K562 (cell line): ENCODE measurements around the gene CEND1. TPM values are rescaled to one million over a fixed set of nuclear protein-coding genes. Genes with fewer than 3 reads are reported as not detected.

ENCODE experiments used
- CTCF ChIP-seq, 3 experiments: IDR thresholded peaks in 2 of 3; conservative IDR thresholded peaks in 1 of 3; 2 replicates each; pipeline ENCODE4 v1.5.1; 2011 to 2012; ENCODE audit warnings: low read length in 3 of 3, mild to moderate bottlenecking in 3 of 3, control low read depth in 2 of 3, improper control_type of control experiment in 1 of 3, inconsistent platforms in 1 of 3, low read depth in 1 of 3, mixed read lengths in 1 of 3, moderate library complexity in 1 of 3; ENCODE audit not compliant: insufficient read depth in 2 of 3
- ESRRA ChIP-seq: fragments of 450-650 bp; IDR thresholded peaks from 2 replicates; pipeline ENCODE4 v1.6.1; 2014; ENCODE audit warnings: low read depth, mild to moderate bottlenecking, moderate library complexity, borderline replicate concordance
- HDAC2 ChIP-seq: fragments of 450-650 bp; IDR thresholded peaks from 2 replicates; pipeline ENCODE4 v1.6.1; 2016; ENCODE audit warnings: mild to moderate bottlenecking
- HMGN3 ChIP-seq: IDR thresholded peaks from 2 replicates; pipeline ENCODE4 v1.6.1; 2011; ENCODE audit warnings: borderline replicate concordance, low read depth, mild to moderate bottlenecking, mixed read lengths, low read length; ENCODE audit not compliant: insufficient read length; ENCODE audit errors: extremely low read depth
- HNRNPK ChIP-seq: fragments of 200-400 bp; formaldehyde crosslinking; IDR thresholded peaks from one replicate; pipeline ENCODE4 v1.6.1; 2018; ENCODE audit warnings: mild to moderate bottlenecking, low read depth, low read length; ENCODE audit not compliant: poor library complexity, severe bottlenecking
- KDM2B ChIP-seq: fragments of 250-450 bp; sonication (Bioruptor Pico); IDR thresholded peaks from 2 replicates; pipeline ENCODE4 v1.8.0; 2021; ENCODE audit warnings: mild to moderate bottlenecking, moderate library complexity
- MECOM ChIP-seq: fragments of 250-450 bp; sonication (Bioruptor Pico); IDR thresholded peaks from 2 replicates; pipeline ENCODE4 v1.8.0; 2022; ENCODE audit warnings: inconsistent platforms
- NELFE ChIP-seq: IDR thresholded peaks from 2 replicates; pipeline ENCODE4 v1.6.1; 2011; ENCODE audit warnings: mild to moderate bottlenecking; ENCODE audit not compliant: insufficient read depth, insufficient read length
- NFE2 ChIP-seq: IDR thresholded peaks from 2 replicates; pipeline ENCODE4 v1.6.1; 2014; ENCODE audit warnings: antibody characterized with exemption, low read depth
- NONO ChIP-seq, 2 experiments: fragments of 200-400 bp in 1 of 2; fragments of 450-650 bp in 1 of 2; formaldehyde crosslinking in 1 of 2; IDR thresholded peaks; 2 replicates each; pipeline ENCODE4 v1.6.1; 2017; ENCODE audit warnings: low read depth in 2 of 2, mild to moderate bottlenecking in 2 of 2, moderate library complexity in 2 of 2, low read length in 1 of 2
- NR2F6 ChIP-seq: fragments of 450-650 bp; formaldehyde crosslinking; IDR thresholded peaks from 2 replicates; pipeline ENCODE4 v1.4.0; 2020; ENCODE audit warnings: mild to moderate bottlenecking
- OTX1 ChIP-seq: fragments of 450-650 bp; formaldehyde crosslinking; IDR thresholded peaks from 2 replicates; pipeline ENCODE4 v1.4.0; 2022; ENCODE audit warnings: mild to moderate bottlenecking
- PHTF2 ChIP-seq: fragments of 250-450 bp; sonication (Bioruptor Pico); IDR thresholded peaks from 2 replicates; pipeline ENCODE4 v1.5.0; 2021; ENCODE audit warnings: mild to moderate bottlenecking
- POLR2AphosphoS5 ChIP-seq: IDR thresholded peaks from 2 replicates; pipeline ENCODE4 v1.6.1; 2011; ENCODE audit warnings: mild to moderate bottlenecking, low read depth, low read length, moderate library complexity; ENCODE audit not compliant: control insufficient read depth, insufficient read depth
- RBM22 ChIP-seq: fragments of 200-400 bp; formaldehyde crosslinking; IDR thresholded peaks from 2 replicates; pipeline ENCODE4 v1.6.1; 2018; ENCODE audit warnings: low read length, low read depth; ENCODE audit not compliant: poor library complexity, severe bottlenecking
- SIRT6 ChIP-seq: IDR thresholded peaks from one replicate; pipeline ENCODE4 v1.6.1; 2012; ENCODE audit warnings: low read depth, mild to moderate bottlenecking, control low read depth, inconsistent platforms, low read length, moderate library complexity
- SRSF7 ChIP-seq: fragments of 200-400 bp; formaldehyde crosslinking; optimal IDR thresholded peaks from 2 replicates; pipeline ENCODE3; 2017; ENCODE audit warnings: mild to moderate bottlenecking, low read depth, low read length
- STAT6 ChIP-seq: sonication (generic); formaldehyde crosslinking; IDR thresholded peaks from 2 replicates; pipeline ENCODE4 v1.8.1; 2023; ENCODE audit warnings: mild to moderate bottlenecking, missing genetic modification reagents
- TAF9B ChIP-seq: fragments of 450-650 bp; IDR thresholded peaks from 2 replicates; pipeline ENCODE4 v1.6.1; 2018; ENCODE audit warnings: mild to moderate bottlenecking; ENCODE audit not compliant: partially characterized antibody
- THAP12 ChIP-seq: fragments of 250-450 bp; sonication (Bioruptor Pico); IDR thresholded peaks from 2 replicates; pipeline ENCODE4 v1.9.0; 2021; ENCODE audit warnings: mild to moderate bottlenecking, inconsistent platforms
- ZNF197 ChIP-seq: fragments of 200-800 bp; sonication (Bioruptor generic); IDR thresholded peaks from 2 replicates; pipeline ENCODE4 v1.6.1; 2016; ENCODE audit warnings: low read depth, missing genetic modification characterization, missing compliant biosample characterization
- ZNF507 ChIP-seq: conservative IDR thresholded peaks from 2 replicates; pipeline ENCODE4 v1.6.1; 2017; ENCODE audit warnings: missing genetic modification characterization, missing compliant biosample characterization
- ZNF668 ChIP-seq: fragments of 250-450 bp; sonication (Bioruptor Pico); IDR thresholded peaks from 2 replicates; pipeline ENCODE4 v1.8.0; 2022; ENCODE audit warnings: mild to moderate bottlenecking, inconsistent platforms
- polyA plus RNA-seq, 8 experiments: library from polyadenylated mRNA; depleted of rRNA in 4 of 8; stranded (reverse) in 5 of 8; unstranded in 3 of 8; fragments of >200 nt; fragmentation: Nextera tagmentation in 2 of 8; fragmentation: Illumina TruSeq in 1 of 8; extraction: Ambion mirVana in 2 of 8; extraction: Trizol in 1 of 8; gene quantifications; 2 replicates each; pipeline versions ENCODE4 v1.2.1 to v1.2.3, GENCODE V29; 2011 to 2014; ENCODE audit warnings: inconsistent platforms in 1 of 8, missing spikeins in 1 of 8
- total RNA-seq, 7 experiments: library from RNA; depleted of rRNA in 6 of 7; stranded (reverse); fragments of >200 nt in 6 of 7; fragmentation: Illumina TruSeq in 2 of 7; extraction: Trizol in 2 of 7; gene quantifications; 2 replicates each; pipeline versions ENCODE4 v1.2.1 to v1.2.3, GENCODE V29; 2011 to 2021; ENCODE audit warnings: low replicate concordance in 1 of 7

CEND1 gene
- total and polyA plus RNA-seq, 9 of the 15 experiments (the other 6 are each of a cell fraction or from before 2014, with no cell fraction given), result 0.13 to 0.18 (median 0.16) TPM; not detected in 6

DNA sequence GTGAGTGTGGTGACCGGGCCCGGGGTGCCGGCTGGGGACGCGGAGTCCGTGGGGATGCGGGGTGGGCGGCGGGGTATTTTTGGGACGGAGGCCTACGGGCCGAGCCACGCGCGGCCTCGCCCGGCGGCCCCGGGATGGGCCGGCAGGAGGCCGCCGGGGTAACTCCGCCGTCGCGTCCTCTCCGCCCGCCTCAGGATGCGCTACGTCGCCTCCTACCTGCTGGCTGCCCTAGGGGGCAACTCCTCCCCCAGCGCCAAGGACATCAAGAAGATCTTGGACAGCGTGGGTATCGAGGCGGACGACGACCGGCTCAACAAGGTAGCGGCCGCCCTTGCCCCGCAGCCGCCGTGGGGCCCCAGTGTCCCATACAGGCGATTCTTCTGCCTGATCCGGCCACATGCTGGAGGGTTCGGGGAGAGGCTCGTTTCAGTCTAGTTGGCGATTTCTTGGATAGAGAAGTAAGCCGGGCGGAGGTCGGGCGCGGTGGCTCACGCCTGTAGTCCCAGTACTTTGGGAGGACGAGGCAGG is 20.2 kb upstream of the CEND1 start (continued):
- TF ChIP-seq NONO (IDR thresholded peaks at IDR 0.05; ENCODE audit: low read depth in 2 of 2, low read length in 1 of 2) (peak; percentile 72 to 77; a peak in 3 of 4 replicates), SRSF7 (no peak), ZNF668 (CRISPR knock-in tag) (no peak), KDM2B (CRISPR knock-in tag) (no peak), ESRRA (no peak; the same call in 1 of the 2 replicates), THAP12 (no peak), TAF9B (no peak), STAT6 (CRISPR knock-in tag) (no peak), NELFE (no peak), POLR2AphosphoS5 (no peak), OTX1 (CRISPR knock-in tag) (no peak), HNRNPK (no peak), CTCF (IDR thresholded peaks at IDR 0.05 in 2 of 3, conservative IDR thresholded peaks at IDR 0.05 in 1 of 3; ENCODE audit: insufficient read depth in 2 of 3, low read depth in 1 of 3, low read length in 3 of 3) (no peak), NFE2 (no peak), MECOM (no peak), HDAC2 (no peak), ZNF507 (no peak), PHTF2 (CRISPR knock-in tag) (no peak), HMGN3 (no peak), SIRT6 (no peak), NR2F6 (CRISPR knock-in tag) (no peak), RBM22 (peak; percentile 17), ZNF197 (no peak)
